ENCODE measurements around the gene PSG6.
A peak's percentile ranks its signal among the peaks of the same experiment; 100 is the strongest.
"Not testable (repeated sequence)": the region's sequence is repeated elsewhere in the genome, so short reads cannot be mapped to it uniquely, and the experiment has no call there.

The PSG6 gene

DNA sequence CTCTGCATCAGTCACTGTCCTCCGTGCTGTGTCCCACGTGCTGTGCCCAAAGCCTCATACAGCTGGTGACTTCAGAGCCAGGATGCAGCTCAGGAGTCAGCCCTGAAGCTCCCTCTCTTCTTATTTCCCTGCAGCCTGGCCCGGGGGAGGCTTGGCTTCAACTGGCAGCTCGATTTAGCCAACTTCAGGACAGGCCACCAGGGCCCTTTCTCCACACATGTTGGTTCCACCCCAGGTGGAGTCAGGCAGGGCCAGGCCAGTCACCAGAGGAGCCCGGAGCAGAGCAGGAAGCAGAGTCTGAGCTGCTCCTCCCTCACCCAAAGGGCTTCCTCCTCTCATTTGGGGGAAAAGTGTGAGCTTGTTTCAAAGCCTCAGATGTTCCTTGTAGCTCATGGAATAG lies 11.5 kb downstream of the PSG6 start:
- not testable (repeated sequence) for DNase-seq (ENCODE audit: low spot score)

DNA sequence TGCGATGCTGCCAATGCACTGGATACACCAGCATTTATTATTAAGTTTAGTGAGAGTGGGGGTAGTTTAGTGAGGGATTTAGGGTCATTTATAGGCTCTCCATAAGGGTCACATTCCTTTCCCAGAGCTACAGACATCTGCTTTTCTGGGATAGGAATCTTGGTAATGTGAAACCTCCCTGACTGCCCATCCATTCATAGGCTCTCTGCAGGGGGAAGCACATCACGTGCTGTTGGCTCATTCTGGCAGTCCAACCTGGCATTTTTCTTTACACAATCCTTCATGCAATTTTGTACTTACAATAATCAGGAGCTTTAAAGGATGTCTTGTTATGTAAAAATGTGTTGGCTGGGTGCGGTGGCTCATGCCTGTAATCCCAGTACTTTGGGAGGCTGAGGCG lies 17.1 kb downstream of the PSG6 start:
- DNase-seq (ENCODE audit: low spot score) = not testable (repeated sequence)

DNA sequence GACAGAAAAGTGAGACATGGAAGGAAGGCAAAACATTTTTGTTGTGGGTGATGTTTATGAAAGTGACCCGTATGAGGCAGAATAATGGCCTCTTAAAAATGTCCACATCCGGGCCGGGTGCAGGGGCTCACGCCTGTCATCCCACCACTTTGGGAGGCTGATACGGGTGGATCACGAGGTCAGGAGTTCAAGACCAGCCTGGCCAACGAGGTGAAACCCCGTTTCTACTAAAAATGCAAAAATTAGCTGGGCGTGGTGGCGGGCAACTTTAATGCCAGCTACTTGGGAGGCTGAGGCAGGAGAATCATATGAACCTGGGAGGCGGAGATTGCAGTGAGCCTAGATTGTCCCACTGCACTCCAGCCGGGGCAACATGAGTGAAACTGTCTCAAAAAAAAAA lies 18.0 kb downstream of the PSG6 start:
- not testable (repeated sequence) for DNase-seq (ENCODE audit: low spot score)

DNA sequence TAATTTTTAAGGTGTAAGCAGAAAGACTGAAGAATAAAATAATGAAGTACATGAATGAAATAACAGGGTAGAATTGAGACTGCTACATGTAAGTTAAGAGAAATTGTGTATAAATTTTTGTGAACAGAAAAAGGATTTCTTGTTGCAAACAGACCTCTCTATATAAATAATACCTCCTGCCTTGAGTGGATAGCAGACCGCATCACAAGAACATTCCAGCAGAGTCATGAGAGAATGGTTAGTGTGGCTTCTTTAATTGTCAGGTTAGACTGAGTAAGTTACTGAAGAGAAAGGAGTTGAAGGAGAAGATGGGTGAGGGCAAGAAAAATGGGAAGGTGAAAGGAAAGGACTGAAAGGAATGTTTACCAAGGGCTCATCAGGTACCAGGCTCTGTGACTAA lies 18.6 kb downstream of the PSG6 start:
- not testable (repeated sequence) for DNase-seq (ENCODE audit: low spot score)

DNA sequence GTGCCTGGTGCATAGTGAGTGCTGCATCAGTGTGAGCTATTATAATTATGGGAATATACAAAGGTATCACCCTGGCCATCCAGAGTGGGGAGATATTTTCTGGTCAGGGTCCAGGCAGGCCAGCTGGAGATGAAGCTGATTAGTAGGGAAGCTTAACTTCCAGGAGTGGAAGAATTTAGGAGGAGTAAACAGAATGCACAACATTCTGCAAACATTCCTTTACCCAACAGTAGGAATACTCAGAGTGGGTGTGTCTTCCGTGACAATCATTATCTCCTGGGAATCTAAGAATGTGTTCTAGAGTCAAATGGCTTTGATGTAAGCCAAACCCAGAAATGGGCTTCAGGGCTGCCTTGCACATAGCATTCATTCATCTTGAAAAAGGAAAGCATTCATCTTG lies 19.0 kb downstream of the PSG6 start:
- DNase-seq (ENCODE audit: low spot score) = not testable (repeated sequence)

DNA sequence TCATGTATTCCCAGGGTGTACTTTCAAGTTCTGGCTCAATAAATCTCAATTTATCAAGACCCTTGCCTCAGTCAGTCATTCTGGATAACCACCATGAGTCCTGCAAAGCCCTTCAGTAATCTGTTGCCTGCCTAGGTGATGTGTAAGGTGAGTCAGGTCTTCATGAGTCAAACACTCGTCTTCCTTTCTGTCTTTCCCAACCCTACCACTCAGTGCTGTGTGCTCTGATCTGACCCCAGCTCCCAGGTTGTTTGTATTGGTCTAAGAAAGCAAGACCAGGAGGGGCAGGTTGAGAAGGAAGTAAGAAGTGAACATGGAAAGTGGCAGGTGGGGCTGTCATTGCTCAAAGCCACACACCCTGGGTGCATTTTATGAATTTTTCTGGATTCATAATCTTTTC lies 20.0 kb downstream of the PSG6 start:
- not testable (repeated sequence) for DNase-seq (ENCODE audit: low spot score)

DNA sequence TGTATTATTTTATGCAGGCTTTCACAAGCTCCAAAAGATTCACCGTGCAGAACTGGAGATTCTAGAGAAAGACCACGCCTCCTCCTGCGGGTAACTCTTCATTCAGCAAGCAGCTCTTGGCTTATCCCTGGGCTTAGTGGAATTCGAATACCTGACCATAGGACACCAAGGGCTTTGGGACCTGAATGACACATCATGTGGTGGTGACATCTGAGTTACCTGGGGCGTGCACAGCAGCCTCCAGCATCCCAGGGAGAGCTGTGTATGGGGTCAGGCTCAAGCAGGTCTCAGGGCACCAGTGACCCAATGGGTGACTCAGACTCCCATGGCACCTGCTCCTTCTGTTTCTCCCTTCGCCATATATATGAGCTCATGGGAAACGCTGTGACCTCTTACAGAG lies 27.2 kb downstream of the PSG6 start:
- DNase-seq (ENCODE audit: low spot score) = not testable (repeated sequence)

DNA sequence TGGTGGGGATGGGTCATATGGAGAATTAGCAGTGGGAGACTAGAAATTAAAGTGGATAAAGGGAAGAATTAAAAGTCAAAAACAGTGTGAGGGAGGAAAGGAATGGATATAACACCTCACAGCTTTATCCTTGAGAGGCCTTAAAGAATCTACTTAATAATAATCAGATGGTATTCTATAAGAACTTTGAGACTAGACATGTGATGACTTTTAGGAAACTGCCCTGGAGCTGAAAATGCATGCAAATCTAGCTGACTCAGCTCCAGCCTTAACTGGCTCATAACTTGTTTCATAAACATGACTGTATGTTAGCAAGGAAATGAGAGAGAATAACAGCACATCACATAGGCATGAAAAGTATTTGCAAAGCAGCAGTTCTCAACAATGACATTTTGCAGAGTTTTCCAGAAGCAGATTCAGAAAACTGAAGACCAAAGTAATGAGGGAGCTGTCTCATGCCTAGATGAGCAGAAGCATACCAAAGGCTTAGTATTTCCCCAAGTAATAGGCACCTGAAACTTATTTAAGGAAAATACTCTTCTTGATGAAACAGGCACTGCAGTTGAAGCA lies 29.7 kb downstream of the PSG6 start:
- not testable (repeated sequence) for DNase-seq (ENCODE audit: low spot score)

DNA sequence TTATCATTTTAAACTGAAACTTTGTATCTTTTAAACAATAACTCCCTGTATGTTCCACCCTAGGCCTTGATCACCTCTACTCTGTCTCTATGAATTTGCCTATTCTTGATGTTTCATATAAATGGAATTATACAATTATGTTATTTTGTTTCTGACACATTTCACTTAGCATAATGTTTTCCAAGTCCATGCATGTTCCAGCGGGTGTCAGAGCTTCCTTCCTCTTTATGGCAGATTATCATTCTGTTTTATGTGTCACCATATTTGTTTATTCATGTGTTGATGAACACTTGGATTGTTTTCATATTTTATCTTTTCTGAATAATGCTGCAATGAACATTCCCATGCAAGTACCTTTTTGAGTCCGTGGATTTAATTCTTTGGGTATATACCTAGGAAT lies 35.0 kb downstream of the PSG6 start:
- DNase-seq (ENCODE audit: low spot score) = not testable (repeated sequence)

DNA sequence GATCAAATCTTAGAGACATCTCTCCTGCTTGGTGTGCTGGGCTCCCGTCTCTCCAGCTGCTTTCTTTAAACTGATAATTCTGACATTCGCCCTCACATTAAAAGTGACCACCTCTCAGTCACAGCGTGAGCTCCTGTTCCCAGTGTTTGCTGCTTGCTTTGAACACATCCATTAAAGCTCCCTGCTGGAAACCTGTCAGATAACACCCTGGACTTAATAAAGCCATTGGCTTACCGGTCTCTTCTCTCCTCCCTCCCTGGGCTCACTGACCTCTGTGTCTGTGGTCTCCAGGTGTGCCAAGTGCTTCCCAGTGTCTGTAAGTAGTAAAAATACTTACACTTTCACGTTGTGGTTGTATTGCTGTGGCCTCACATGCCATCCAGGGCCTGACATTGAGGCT lies 35.7 kb downstream of the PSG6 start:
- DNase-seq (ENCODE audit: low spot score) = not testable (repeated sequence)

DNA sequence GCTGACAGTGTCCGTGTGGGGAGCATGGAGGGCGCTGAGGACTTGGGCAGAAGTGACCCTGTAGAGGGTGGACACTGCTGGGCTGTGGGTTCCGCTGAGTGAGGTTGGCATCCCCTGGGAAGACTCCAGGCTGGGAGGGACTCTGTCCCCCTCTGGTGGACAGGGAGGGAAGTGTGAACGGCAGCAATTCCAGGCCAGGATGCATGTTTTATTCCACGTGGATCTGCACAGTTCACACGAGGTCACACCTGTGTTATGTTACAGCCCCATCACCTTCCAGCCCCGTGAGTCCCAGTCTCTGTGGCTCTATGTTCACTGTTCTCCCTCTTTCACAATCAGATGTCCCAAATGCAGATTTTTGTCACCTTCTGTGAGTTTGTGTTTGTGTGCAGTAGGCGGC lies 36.4 kb downstream of the PSG6 start:
- not testable (repeated sequence) for DNase-seq (ENCODE audit: low spot score)

DNA sequence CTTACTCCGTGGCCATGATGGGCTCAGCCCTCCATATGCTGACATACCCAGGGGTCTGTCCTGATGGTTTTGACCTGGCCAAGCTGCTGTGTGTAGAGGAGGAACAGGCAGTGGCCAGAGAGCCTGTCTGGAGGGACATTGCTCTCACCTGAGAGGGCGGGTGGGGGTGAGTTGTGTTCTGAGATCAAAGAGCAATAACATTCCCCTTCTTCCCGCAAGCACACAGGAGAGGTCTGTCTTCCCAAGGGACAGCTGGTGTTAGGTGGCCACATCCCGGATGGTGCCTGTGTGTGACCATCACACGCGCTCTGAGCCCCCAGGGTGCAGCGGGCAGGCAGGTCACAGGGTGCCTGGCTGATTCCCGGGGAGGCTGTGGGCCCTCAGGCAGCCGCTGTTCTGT lies 37.1 kb downstream of the PSG6 start:
- DNase-seq (ENCODE audit: low spot score) = not testable (repeated sequence)

DNA sequence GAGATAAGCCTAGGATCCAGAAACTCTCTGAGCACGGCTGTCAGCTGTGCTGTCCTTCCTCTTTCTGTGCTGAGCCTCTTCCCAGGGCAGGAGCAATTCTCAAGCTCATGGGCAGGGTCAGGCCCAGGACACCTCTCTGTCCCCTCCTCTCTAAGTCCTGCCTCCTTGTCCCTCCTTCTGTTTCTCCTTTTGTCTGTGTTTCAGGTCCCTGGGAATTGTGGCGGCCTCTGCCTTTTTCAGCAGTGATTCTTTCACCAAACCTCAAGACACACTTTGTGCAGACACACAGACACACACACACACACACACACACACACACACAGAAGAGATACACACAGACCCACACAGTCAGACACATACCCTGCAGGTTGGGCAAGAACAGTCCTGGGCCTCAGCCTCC lies 38.1 kb downstream of the PSG6 start, which contains the start of gene PSG1:
TSS of gene PSG1 (minus strand) at position 101 of the 400 bp plus-strand sequence. CDS start 132 bp downstream, outside the sequence.
- DNase-seq (ENCODE audit: low spot score) = no peak

DNA sequence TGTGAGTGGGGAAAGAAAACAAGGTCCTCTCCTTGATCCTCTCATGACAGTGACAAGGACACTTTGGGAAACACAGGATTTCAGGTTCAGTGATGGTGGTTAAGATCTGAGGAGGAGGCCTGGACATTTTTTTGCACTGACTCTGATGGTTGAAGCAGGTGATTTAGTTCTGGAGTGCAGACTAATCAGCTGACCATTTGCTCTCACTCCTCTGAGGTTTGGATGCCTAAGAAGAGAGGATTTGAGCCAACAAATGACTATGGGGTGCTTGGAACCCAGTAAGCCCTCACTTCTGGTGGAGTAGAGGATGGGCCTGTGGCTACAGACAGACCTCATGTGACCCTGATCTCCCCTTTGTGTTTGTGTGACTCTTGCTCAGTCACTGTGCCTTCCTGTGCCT lies 41.1 kb downstream of the PSG6 start:
- not testable (repeated sequence) for DNase-seq (ENCODE audit: low spot score)

DNA sequence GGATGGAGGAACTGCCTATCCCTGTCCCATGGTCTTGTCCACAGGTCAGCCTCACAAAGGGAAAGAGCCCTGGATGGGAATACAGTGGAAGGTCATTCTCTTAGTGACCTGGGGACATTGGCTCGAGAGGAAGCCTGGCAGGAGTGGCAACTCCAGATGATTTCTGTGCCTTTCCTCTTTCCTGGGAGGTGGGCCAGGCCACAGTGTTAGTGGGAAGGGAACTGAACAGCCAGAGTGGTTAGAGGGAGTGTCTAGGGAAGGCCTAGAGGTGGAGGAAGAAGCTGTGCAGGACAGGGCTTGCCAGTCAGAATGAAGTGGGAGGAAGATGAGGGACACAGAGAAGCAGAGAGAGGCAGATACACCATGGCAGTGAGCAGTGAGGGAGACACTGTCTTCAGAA lies 41.8 kb downstream of the PSG6 start:
- not testable (repeated sequence) for DNase-seq (ENCODE audit: low spot score)

DNA sequence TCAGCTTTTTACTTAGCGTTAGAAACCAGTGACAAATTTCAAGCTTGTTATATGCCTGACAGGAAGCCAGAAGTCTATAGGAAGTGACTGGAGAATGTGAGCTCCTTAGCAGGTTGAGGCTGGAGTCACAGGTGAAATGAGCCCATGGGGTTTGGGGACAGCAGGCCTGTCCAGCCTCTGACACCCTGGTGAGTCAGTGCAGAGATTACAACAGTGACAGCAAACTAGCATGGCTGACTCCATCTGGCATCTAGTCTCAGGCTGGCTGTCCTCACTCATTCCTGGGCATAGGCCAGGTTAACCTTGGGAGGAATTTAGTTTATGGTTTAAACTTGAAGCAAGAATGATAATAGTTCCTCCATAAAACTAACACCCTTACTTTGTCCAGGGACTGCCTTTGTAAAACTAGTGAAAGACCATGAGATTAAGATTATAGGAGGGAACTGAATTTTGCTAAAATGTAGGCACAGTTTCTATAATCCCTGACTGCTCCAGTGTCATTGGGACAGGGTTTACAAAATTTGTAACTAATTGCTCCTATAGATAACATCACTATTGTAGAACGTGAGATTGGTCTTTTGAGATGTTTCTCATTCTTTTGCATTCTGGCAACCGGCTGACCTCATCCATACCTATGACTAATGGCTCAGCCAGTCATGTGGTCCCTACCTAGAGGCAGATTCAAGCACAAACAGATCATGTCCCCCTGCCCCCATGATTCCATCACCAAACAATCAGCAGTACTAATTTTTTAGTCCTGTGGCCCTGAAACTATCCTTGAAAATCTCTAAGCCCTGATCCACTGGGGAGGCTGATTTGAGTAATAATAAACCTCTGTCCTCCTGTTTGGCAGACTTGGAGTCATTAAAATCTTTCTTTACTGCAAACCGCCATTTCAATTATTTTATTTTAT lies 42.5 kb downstream of the PSG6 start:
- DNase-seq (ENCODE audit: low spot score) = peak; percentile 21

DNA sequence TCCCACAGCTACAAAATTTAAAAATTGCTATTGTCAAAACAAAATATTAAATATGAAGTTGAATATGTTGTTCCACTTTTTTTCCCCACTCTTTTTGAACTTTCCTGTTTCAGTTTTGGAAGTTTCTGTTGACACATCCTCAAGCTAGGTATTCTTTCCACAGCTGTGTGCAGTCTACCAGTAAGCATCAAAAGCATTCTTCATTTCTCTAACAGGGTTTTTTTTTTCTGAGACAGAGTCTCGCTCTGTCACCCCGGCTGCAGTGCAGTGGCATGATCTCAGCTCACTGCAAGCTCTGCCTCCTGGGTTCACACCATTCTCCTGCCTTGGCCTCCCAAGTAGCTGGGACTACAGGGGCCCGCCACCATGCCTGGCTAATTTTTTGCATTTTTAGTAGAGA lies 43.6 kb downstream of the PSG6 start:
- not testable (repeated sequence) for DNase-seq (ENCODE audit: low spot score)

DNA sequence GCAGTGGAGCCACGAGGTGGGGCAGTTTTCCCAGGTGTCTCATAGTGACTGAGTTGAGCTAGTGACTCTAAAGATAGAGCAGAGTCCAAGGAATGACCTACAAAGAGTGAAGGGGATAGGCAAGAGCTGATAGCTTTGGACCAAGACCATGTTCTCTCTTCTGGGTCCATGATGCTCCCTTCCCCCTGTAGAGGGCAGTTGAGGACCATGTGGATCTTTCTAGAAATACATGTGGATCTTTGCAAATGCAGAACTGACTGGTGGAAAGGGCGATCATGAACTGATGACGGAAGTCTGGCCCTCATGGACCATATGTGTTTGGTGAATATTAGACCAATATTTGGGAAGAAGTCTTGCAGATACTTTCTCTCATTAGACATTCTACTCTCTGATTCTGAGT lies 45.1 kb downstream of the PSG6 start:
- no peak for DNase-seq (ENCODE audit: low spot score)

DNA sequence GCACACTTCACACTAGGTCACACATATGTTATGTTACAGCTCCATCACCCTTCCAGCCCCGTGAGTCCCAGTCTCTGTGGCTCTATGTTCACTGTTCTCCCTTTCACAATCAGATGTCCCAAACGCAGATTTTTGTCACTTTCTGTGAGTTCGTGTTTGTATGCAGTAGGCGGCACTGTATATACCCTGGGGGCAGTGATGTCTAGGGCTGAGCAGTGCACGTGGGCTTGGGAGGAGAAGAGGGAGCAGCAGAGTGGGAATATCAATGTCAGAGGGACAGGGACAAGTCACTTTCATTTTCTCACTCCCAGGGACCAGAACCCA lies 60.2 kb downstream of the PSG6 start:
- no peak for DNase-seq (ENCODE audit: low spot score)

DNA sequence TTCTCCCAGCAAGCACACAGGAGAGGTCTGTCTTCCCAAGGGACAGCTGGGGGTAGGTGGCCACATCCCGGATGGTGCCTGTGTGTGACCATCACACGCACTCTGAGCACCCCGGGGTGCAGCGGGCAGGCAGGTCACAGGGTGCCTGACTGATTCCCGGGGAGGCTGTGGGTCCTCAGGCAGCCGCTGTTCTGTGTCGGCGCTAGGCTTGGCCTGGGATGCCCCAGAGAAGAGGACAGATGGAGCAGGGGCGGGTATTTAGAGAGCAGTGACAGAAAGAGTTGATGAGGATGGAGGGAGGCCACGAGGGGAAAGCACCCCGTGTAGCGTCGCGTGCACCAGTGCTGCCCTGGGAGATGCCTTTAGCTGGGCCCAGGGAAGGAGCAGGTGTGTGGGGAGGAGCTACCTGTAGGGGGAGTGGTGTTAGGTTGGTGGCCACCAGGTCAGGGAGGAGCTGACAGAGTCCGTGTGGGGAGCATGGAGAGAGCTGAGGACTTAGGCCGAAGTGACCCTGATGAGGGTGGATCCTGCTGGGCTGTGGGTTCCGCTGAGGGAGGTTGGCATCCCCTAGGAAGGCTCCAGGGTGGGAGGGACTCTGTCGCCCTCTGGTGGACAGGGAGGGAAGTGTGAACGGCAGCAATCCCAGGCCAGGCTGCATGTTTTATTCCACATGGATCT lies 60.7 kb downstream of the PSG6 start:
- not testable (repeated sequence) for DNase-seq (ENCODE audit: low spot score)

DNA sequence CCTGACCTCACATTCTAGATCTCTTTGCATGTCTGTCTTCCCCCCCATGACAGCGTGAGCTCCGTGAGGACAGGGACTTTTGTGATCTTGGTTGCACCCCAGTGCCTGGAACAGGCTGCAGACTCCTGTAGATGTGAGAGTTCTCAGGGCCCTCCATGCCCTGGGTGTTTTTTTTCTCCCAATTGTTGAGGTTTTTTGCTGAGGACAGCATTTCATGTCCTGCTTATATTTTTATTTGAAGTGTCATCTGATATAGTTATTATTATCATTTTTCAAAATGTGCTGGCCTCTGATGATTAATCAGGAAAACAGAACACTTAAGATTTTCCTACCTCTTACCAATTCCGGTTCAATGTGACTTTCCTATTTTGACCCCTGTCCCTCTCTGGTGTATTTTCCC lies 62.9 kb downstream of the PSG6 start:
- DNase-seq (ENCODE audit: low spot score) = not testable (repeated sequence)

DNA sequence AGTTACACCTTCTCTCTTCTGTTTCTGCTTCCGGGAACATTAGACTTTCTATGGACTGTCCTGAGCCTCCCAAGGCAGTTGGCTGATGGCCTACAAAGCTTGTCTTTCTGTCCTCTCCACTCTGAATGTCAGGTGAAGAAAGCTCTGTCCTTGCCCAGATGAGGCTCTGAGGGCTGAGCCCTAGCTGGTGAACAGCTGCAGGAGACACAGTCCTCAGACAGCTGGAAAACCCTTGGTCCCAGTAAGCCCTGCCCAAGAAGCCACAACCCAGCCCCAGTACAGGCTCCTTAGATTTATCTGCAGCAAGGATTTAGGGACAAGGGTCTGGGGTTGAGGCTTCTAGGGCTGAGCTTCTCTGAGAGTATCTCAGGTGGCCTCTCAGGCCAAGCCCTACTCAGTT lies 64.5 kb downstream of the PSG6 start:
- DNase-seq (ENCODE audit: low spot score) = not testable (repeated sequence)

DNA sequence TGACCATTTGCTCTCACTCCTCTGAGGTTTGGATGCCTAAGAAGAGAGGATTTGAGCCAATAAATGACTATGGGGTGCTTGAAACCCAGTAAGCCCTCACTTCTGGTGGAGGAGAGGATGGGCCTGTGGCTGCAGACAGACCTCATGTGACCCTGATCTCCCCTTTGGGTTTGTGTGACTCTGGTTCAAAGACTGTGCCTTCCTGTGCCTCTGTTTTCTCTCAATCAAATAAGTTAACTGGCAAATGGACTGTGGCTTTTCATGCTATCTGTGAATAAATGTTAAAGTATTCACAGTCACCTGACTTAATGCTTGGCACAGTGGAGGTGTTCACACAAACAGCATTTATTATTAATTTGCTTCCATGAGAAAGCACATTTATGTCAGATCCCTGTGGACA lies 64.9 kb downstream of the PSG6 start:
- not testable (repeated sequence) for DNase-seq (ENCODE audit: low spot score)
